ENCODE data around the gene THY1.

The THY1 gene

DNA sequence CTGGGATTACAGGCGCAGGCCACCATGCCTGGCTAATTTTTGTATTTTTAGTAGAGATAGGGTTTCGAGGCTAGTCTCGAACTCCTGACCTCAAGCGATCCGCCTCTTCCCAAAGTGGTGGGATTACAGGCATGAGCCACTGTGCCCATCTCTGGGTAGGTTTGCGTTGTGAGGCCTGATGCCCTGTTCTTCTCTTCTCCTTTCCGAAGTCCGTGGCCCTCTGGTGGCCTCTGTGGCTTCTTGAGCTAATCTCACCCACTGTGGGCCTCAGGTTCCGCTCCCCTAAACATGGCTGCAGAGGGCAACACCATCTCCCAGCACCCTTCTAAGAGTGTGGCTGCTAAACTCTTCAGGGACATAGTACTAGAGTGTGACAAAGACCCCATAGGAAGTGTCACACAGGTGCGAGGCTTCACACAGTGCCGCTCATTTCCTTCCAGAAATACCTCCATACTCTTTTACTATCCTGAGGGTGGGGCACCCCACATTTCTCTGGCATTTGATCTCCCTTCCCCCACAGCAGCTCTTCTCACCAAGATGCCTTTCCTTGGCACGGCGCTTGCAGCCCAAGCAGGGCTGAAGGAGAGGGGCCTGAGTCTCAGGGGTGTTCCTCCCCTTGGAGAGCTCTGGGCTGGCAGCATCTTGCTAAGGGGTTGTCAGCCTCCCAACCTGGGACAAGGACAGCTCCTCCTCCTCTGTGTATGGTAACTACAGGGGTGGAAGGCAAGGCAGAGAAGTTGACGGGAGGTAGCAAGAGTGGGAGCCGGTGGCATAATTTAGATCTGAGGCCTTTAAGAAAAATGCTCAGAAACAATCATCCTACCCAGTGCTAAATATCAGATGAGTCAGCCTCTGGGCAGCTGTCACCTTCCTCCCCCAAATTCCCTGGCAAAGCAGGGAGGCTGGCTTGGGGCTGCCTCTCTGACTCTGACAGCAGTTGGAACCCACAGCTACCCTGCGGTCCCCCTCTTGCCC lies 6.1 kb downstream of the THY1 start:
- no peak overlapping the region for H3K27ac ChIP-seq
- TF ChIP-seq, protein P1, sequence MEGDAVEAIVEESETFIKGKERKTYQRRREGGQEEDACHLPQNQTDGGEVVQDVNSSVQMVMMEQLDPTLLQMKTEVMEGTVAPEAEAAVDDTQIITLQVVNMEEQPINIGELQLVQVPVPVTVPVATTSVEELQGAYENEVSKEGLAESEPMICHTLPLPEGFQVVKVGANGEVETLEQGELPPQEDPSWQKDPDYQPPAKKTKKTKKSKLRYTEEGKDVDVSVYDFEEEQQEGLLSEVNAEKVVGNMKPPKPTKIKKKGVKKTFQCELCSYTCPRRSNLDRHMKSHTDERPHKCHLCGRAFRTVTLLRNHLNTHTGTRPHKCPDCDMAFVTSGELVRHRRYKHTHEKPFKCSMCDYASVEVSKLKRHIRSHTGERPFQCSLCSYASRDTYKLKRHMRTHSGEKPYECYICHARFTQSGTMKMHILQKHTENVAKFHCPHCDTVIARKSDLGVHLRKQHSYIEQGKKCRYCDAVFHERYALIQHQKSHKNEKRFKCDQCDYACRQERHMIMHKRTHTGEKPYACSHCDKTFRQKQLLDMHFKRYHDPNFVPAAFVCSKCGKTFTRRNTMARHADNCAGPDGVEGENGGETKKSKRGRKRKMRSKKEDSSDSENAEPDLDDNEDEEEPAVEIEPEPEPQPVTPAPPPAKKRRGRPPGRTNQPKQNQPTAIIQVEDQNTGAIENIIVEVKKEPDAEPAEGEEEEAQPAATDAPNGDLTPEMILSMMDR (conservative IDR thresholded peaks at IDR 0.05): no peak
- no peak for TF ChIP-seq ZFX (IDR thresholded peaks at IDR 0.05)

DNA sequence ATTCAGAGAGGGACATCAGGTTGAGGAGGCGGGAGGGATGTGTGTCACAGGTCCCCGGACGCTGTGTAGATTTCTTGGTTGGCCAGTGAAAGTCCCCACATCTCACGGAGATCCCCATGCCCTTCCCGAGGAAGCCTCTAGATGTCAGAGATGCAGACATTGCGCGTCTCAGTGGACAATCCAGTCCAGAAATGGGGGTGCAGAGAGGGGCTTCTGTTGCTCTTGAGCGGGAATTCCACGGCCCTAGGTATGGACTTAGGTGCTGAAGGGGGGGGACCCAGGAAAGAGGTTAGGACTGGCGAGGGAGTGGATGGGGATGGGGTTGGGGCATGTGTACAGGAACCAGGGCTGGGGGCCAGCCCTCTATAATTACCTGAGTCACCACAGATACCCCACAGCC lies 7.0 kb downstream of the THY1 start:
- no peak overlapping the region for H3K27ac ChIP-seq
- TF ChIP-seq ZFX (IDR thresholded peaks at IDR 0.05): no peak
- TF ChIP-seq, protein P1 (conservative IDR thresholded peaks at IDR 0.05): no peak

DNA sequence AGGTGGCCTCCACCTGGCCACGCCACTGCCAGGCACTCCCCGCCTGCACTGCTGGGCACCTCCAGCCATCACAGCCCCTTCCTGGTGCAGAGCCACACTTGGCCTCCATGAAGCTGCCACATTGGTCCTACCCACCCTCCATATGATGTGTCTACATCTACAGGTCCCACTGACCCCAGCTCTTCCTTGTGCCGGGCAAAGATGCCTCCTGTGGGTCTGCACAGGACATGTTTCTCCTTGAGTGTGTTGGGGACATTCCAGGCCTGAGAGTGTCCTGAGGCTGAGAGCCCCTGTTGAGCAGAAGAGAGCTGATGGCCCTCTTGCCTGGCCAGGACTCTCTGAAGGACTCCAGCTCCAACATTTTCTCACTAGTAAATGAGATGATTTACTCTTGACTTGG lies 7.5 kb downstream of the THY1 start:
- TF ChIP-seq ZFX (IDR thresholded peaks at IDR 0.05): no peak
- TF ChIP-seq, protein P1 (conservative IDR thresholded peaks at IDR 0.05): no peak
- H3K27ac ChIP-seq: no peak overlapping the region

DNA sequence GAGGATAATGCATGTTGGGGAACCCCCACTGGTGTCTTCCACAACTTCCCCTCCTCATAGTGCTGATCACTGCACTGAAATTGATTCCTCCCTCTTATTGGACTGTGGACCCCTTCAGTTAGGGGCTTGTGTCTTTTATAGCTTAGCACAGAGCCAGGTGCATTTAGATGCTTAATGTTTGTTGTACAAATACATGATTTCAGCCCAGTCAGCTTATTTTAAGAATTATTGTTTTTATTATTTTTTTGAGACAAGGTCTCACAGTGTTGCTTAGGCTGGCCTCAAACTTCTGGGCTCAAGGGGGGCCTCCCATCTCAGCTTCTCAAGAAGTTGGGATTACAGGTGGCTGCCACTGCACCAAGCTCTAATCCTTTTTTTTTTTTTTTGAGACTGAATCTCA lies 8.2 kb downstream of the THY1 start:
- no peak overlapping the region for H3K27ac ChIP-seq
- TF ChIP-seq, protein P1 (conservative IDR thresholded peaks at IDR 0.05): no peak
- no peak for TF ChIP-seq ZFX (IDR thresholded peaks at IDR 0.05)

DNA sequence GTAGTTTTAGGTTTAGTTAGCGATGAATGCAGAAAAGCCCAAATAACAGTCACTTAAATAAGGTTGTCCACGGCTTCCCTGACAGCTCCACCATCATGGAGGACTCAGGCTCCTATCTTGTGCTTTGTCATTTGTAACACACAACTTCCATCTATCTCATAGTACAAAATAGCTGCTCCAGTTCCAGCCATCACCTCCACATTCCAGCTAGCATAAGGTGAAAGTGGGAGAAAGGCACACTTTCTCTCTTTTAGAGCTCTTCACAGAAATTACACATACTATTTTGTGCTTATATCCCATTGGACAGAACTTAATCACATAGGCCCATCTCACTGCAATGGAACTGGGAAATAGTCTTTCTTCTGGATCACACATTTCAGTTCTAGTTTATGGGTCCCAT lies 8.7 kb downstream of the THY1 start:
- TF ChIP-seq, protein P1 (conservative IDR thresholded peaks at IDR 0.05): no peak
- TF ChIP-seq ZFX (IDR thresholded peaks at IDR 0.05): no peak
- H3K27ac ChIP-seq: no peak overlapping the region

DNA sequence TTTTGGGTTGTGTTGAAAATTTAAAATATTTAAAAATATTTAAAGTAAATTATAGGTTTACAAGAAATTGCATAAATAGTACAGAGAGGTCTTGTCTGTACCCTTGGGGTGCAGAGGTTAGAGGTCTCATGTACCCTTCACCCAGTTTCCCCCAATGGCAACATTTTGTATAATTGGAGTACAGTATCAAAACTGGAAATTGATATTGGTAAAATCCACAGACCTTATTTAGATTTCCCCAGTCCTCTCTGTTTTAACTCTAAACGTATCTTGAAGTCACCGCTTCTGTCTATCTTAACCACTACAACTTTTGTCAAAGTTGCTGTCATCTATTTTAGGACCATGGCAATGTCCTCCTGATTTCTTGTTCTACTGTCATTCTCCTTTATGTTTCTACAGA lies 10.9 kb downstream of the THY1 start:
- no peak overlapping the region for H3K27ac ChIP-seq
- TF ChIP-seq, protein P1 (conservative IDR thresholded peaks at IDR 0.05): no peak
- TF ChIP-seq ZFX (IDR thresholded peaks at IDR 0.05): no peak

DNA sequence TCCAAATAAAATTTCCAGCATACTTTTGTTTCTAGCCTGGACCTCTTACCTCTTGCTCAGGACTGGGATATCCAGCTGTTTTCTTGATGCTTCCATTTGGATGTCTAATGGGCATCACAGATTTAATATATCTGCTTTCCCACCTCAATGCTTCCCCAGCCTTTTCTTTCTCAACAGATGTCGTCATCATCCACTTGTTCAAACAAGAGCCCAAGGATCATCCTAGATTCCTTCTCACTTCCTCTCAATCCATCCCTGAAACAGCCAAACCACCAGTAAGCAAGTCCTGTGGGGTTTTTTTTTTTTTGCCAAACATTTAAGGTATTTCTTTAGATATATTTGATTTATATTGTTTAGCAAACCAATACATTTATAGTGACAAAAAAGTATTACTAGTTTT lies 12.5 kb downstream of the THY1 start:
- TF ChIP-seq, protein P1 (conservative IDR thresholded peaks at IDR 0.05): no peak
- TF ChIP-seq ZFX (IDR thresholded peaks at IDR 0.05): no peak
- no peak overlapping the region for H3K27ac ChIP-seq

Data from C4-2B (cell line).